Left ventricle myocardium inferior (tissue), 1 donor: ENCODE measurements around the gene P2RX4. TPM values are rescaled to one million over a fixed set of nuclear protein-coding genes. Genes with fewer than 3 reads are reported as not detected.
"Not testable (repeated sequence)": the region's sequence is repeated elsewhere in the genome, so short reads cannot be mapped to it uniquely, and the experiment has no call there.

Source experiments
- DNase-seq: peaks from one replicate; pipeline ENCODE4 v3.0.0-alpha.2; 2020
- H3K27ac ChIP-seq: fragments of 200-600 bp; replicated peaks from 2 replicates; pipeline ENCODE4 v1.8.0; 2021
- H3K27me3 ChIP-seq: fragments of 200-600 bp; 2 replicates; pipeline ENCODE4 v1.8.0; 2021; ENCODE audit warnings: low read depth
- H3K36me3 ChIP-seq: fragments of 200-600 bp; 2 replicates; pipeline ENCODE4 v1.8.0; 2021
- H3K4me1 ChIP-seq: fragments of 200-600 bp; 2 replicates; pipeline ENCODE4 v1.8.0; 2021
- H3K4me3 ChIP-seq: fragments of 200-600 bp; 2 replicates; pipeline ENCODE4 v1.8.0; 2021; ENCODE audit warnings: mild to moderate bottlenecking, moderate library complexity
- H3K9me3 ChIP-seq: fragments of 200-600 bp; replicated peaks from 2 replicates; pipeline ENCODE4 v1.8.0; 2021
- intact Hi-C: fragments of 100-400 bp; cut with micrococcal nuclease; formaldehyde crosslinking; loops from one replicate; pipeline ENCODE4 v1.11.0; 2022
- total RNA-seq: library from RNA; stranded (reverse); fragmentation: NEBNext Ultra II Directional; extraction: Animal tissue kit (Norgen Biotek cat#: 25700); gene quantifications from one replicate; pipeline ENCODE4 v1.2.1, GENCODE V29; 2021
- TF ChIP-seq, protein P1 (sequence below): fragments of 200-600 bp; IDR thresholded peaks from 2 replicates; pipeline ENCODE4 v1.8.0; 2021; ENCODE audit warnings: antibody characterized with exemption, mild to moderate bottlenecking, borderline replicate concordance
- donor health status: DM: no; HTN: yes; CAD: no; lungs with severe emphysema.

Gene P2RX4
- total RNA-seq, 1 donor from 2014 or later, result 4.7 TPM

DNA sequence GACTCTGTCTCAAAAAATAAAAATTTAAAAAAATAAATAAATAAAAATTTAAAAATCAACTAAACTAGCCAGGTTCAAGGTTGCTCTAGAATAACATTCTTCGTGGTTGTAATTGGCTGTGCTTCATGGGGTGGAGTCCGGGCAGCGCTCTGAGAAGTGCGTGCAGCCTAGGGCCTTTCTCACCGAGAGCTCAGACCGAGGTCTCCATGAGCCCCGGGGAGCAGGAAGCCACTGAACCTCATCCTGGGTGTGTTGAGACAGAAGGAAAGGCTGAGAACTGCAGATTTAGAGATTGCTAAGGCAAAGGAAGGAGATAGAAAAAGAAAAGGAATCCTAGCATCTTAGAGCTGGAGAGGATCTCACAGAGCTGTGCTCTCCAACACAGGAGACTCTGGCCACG is 14.7 kb downstream of the P2RX4 start:
- intact Hi-C loops, result no loop called here

DNA sequence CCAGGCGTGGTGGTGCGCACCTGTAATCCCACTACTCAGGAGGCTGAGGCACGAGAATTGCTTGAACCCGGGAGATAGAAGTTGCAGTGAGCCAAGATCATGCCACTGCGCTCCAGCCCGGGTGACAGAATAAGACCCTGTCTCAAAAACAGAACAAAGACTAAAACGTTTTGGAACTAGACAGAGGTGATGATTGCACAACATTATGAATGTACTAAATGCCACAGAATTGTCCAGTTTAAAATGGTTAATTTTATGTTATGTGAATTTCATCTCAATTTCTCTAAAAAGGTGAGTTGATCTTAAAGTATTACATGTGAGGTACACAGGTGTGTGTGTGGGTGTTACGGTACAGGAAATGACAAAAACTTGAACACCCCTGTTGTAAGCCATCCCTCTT is 16.5 kb downstream of the P2RX4 start:
- no peaks in the 10 kb centered on the region for H3K9me3 ChIP-seq
- intact Hi-C loops, result no loop called here
- no peaks in the 10 kb centered on the region for H3K27me3 ChIP-seq
- H3K27ac ChIP-seq, result no peak overlapping the region
- H3K36me3 ChIP-seq, result peaks cover 36% of the 10 kb centered on the region
- DNase-seq, result no peak
- H3K4me3 ChIP-seq, result no peak overlapping the region
- H3K4me1 ChIP-seq, result peaks cover 8% of the 10 kb centered on the region
- TF ChIP-seq, protein P1, sequence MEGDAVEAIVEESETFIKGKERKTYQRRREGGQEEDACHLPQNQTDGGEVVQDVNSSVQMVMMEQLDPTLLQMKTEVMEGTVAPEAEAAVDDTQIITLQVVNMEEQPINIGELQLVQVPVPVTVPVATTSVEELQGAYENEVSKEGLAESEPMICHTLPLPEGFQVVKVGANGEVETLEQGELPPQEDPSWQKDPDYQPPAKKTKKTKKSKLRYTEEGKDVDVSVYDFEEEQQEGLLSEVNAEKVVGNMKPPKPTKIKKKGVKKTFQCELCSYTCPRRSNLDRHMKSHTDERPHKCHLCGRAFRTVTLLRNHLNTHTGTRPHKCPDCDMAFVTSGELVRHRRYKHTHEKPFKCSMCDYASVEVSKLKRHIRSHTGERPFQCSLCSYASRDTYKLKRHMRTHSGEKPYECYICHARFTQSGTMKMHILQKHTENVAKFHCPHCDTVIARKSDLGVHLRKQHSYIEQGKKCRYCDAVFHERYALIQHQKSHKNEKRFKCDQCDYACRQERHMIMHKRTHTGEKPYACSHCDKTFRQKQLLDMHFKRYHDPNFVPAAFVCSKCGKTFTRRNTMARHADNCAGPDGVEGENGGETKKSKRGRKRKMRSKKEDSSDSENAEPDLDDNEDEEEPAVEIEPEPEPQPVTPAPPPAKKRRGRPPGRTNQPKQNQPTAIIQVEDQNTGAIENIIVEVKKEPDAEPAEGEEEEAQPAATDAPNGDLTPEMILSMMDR, result no peak

More for the DNA sequence above, 14.7 kb downstream of the P2RX4 start:
- Histone ChIP-seq H3K27ac (no peak overlapping the region), H3K4me3 (no peak overlapping the region), H3K36me3 (peaks cover 36% of the 10 kb centered on the region), H3K27me3 (no peaks in the 10 kb centered on the region), H3K9me3 (no peaks in the 10 kb centered on the region), H3K4me1 (no peaks in the 10 kb centered on the region)
- TF ChIP-seq, protein P1, result no peak
- no peak for DNase-seq

DNA sequence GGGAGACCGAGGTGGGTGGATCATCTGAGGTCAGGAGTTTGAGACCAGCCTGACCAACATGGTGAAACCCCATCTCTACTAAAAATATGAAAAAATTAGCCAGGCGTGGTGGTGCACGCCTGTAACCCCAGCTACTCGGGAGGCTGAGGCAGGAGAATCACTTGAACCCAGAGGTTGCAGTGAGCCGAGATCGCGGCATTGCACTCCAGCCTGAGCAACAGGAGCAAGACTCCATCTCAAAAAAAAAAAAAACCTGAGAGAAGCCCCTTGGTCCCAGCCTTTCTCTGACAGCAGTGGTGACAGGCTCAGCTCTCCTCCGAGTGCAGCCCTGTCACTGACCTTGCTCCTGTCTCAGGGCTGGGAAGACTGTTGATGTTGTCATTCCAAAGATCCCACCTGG is 16.9 kb downstream of the P2RX4 start:
- H3K27me3 ChIP-seq, intact Hi-C loops, H3K9me3 ChIP-seq, H3K4me1 ChIP-seq, DNase-seq, H3K4me3 ChIP-seq, H3K27ac ChIP-seq: not testable (repeated sequence)
- H3K36me3 ChIP-seq, result peaks cover 35% of the 10 kb centered on the region

DNA sequence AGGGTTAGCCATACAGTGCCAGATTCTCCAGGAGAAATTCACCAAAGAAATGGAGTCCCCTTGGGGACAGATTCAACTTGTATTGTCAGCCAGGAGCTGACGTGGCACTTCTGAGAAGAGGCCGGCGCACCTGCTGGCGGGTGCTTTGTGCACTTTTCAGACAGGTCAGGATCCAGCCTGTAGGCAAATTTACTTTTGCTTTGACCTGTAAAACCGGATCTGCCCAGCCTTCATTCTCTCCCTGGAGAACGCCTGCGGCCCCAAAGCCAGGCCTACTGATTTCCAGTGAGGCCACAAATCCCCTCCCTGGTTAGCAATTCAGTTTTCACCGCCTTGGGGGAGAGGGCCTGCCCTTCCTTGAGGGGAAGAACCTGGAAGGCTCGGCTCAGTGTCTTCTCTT is 17.4 kb downstream of the P2RX4 start:
- DNase-seq, result no peak
- H3K4me1 ChIP-seq, result peaks cover 8% of the 10 kb centered on the region
- TF ChIP-seq, protein P1, result no peak
- H3K36me3 ChIP-seq, result peaks cover 33% of the 10 kb centered on the region
- intact Hi-C loops, result no loop called here
- H3K27ac ChIP-seq, result no peak overlapping the region
- no peak overlapping the region for H3K4me3 ChIP-seq
- no peaks in the 10 kb centered on the region for H3K27me3 ChIP-seq
- H3K9me3 ChIP-seq, result no peaks in the 10 kb centered on the region

DNA sequence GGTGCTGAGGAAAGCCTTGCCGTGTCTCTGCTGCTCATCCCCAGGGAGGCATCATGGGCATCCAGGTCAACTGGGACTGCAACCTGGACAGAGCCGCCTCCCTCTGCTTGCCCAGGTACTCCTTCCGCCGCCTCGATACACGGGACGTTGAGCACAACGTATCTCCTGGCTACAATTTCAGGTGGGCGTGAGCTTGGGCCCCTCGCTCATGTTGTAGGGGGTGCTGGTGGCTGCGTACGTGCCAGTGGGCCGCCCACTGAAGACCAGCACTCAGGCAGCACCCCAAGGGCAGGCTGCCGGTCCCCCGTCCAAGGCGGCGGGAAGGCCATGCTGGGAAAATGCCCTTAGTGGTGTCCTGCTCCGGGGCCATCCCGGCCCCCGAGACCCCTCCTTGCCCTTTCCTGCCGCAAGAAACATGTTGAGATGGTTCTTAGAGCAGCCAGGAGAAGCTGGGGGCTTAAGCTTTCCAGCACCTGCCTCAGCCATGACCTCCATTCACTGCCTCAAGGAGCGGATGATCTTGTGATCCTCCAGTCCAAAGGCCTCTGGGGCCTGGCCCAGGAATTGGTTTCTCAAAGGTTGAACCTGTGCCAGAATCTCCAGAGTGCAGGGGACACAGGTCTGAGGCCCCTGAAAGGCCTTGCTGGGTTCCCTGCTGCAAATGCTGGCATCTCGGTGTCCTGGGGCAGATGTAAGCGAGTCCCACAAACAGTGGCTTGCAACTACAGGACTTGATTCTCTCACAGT is 19.2 kb downstream of the P2RX4 start:
- peaks cover 24% of the 10 kb centered on the region for H3K36me3 ChIP-seq
- no peak overlapping the region for H3K4me3 ChIP-seq
- DNase-seq, result no peak
- peaks cover 8% of the 10 kb centered on the region for H3K4me1 ChIP-seq
- intact Hi-C loops, result no loop called here
- TF ChIP-seq, protein P1, result no peak
- H3K27ac ChIP-seq, result no peak overlapping the region
- H3K9me3 ChIP-seq, result no peaks in the 10 kb centered on the region
- no peaks in the 10 kb centered on the region for H3K27me3 ChIP-seq

DNA sequence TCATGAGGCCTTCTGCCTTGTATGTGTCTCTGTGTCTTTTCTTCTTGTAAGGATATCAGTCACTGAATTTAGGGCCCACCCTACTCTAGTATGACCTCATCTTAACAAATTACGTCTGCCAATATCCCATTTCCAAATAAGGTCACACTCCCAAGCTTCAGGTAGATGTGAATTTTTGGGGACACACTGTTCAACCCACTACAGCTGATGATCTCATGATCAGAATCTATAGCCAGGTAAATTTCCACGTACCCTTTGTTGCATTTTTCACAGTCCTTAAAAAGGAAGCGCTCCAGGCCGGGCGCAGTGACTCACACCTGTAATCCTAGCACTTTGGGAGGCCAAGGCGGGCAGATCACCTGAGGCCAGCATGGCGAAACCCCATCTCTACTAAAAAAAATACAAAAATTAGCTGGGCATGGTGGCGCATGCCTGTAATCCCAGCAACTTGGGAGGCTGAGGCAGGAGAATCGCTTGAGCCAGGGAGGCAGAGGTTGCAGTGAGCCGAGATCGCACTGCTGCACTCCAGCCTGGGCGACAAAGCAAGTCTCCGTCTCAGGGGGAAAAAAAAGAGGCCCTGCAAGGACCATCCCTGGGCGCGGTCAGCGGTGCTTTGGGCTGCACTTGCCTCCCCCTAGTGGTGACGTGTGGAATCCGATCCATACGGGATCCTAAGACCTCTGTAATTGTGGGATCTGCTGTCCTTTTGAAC is 20.1 kb downstream of the P2RX4 start:
- TF ChIP-seq, protein P1, result peak; percentile 92
- H3K27me3 ChIP-seq, H3K9me3 ChIP-seq, intact Hi-C loops, H3K4me1 ChIP-seq, H3K27ac ChIP-seq, H3K4me3 ChIP-seq: not testable (repeated sequence)
- H3K36me3 ChIP-seq, result peaks cover 24% of the 10 kb centered on the region
- DNase-seq, result peak; percentile 65
